Measurements from ENCODE around the gene SDF4. TPM values are rescaled to one million over a fixed set of nuclear protein-coding genes. Genes with fewer than 3 reads are reported as not detected.

Gene SDF4
- total and polyA plus RNA-seq, 2 donors (not counting 1 experiment from before 2014, with no cell fraction given): 127 to 133 TPM

DNA sequence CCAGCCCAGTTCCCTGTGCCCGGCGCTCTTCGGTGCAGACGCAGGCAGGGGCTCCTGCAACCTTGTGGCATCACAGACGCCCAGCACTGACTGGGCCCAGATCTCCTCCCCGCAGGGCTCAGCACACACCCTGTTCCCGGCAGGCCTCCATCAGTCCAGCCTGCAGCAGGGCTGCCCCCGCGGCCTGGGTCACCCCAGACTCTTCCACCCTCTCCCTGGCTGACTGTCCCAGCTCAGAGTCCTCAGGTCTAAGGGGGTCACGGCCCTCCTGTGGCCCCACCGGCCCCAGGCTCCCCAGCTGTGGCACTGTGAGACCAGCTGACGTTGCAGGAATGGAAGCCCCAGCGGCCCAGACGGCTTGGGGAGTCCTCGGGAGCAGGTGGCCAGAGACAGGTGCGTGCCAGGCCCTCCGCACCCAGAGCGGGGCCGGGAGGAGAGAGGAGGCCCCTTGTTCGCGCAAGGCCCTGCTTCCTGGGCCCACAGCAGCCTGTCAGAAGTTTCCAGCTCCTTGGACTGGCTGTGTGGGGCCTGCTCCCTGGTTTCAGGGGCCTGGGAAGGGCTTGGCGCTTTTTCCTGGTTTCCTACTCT, 4.5 kb upstream of the SDF4 start:
- Histone ChIP-seq H2AFZ (ENCODE audit: low read length) (no peak overlapping the region), H3K9ac (ENCODE audit: insufficient read depth, low read length) (no peak overlapping the region), H3K79me2 (ENCODE audit: control insufficient read depth, insufficient read depth, low read length) (peaks cover 17% of the 10 kb centered on the region), H3K4me1 (ENCODE audit: control insufficient read depth, extremely low read depth, insufficient read depth, low read length) (peaks cover 6% of the 10 kb centered on the region), H3K4me3 (replicated peaks in 1 of 4; ENCODE audit: control extremely low read depth in 1 of 4, insufficient read depth in 1 of 4, low read depth in 3 of 4, low read length in 4 of 4) (no peak overlapping the region), H4K20me1 (ENCODE audit: control insufficient read depth, extremely low read depth, insufficient read depth, low read length) (no peaks in the 10 kb centered on the region), H3K27me3 (ENCODE audit: control insufficient read depth, insufficient read depth, low read length) (no peaks in the 10 kb centered on the region), H3K27ac (ENCODE audit: insufficient read depth, low read length) (no peak overlapping the region), H3K36me3 (ENCODE audit: control insufficient read depth, insufficient read depth, low read length) (peaks cover 7% of the 10 kb centered on the region), H3K4me2 (ENCODE audit: extremely low read depth, insufficient read depth, low read length) (no peak overlapping the region), H3K9me3 (ENCODE audit: control insufficient read depth, insufficient read depth, low read depth, low read length) (no peaks in the 10 kb centered on the region)
- TF ChIP-seq, protein P1, sequence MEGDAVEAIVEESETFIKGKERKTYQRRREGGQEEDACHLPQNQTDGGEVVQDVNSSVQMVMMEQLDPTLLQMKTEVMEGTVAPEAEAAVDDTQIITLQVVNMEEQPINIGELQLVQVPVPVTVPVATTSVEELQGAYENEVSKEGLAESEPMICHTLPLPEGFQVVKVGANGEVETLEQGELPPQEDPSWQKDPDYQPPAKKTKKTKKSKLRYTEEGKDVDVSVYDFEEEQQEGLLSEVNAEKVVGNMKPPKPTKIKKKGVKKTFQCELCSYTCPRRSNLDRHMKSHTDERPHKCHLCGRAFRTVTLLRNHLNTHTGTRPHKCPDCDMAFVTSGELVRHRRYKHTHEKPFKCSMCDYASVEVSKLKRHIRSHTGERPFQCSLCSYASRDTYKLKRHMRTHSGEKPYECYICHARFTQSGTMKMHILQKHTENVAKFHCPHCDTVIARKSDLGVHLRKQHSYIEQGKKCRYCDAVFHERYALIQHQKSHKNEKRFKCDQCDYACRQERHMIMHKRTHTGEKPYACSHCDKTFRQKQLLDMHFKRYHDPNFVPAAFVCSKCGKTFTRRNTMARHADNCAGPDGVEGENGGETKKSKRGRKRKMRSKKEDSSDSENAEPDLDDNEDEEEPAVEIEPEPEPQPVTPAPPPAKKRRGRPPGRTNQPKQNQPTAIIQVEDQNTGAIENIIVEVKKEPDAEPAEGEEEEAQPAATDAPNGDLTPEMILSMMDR (conservative IDR thresholded peaks at IDR 0.05 in 1 of 2, IDR thresholded peaks at IDR 0.05 in 1 of 2; ENCODE audit: low read depth in 1 of 2, low read length in 2 of 2): no peak
- TF ChIP-seq EZH2 (IDR thresholded peaks at IDR 0.05; ENCODE audit: low read length, missing control alignments): no peak
- no peak for DNase-seq (ENCODE audit: low read depth in 2 of 2)

DNA sequence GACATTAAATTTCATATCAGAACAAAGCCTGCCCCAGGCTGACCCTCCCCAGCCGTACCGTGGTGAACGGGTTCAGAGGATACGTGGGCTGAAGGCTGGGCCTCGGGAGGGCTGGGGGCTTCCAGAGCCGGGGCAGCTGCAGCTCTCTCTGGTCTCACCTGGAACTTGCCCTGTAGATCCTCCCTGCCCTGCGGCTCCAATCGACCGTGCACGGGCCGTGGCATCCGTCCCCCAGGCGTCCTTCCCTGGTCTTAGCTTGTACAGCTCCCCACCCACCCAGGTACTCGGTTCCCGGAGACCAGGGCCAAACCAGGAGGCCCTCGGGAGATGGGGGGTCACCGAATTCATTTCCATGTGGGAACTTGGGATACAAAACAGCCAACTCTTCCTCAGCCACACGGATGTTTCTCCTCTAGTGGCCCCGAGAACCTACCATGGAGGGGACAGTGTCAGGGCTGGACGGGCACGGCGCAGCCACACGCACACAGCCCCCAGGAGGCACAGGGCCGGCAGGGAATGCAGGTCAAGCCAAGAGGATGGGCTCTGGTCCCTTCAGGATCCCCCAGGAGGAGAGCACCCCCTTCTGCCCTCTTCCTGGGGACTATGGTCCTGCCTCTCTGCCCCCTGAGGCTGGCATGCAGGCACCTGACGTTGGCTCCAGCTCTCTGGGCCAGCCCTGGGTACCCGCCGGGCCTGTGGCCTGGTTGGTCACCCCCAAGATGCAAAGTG, 3.4 kb upstream of the SDF4 start:
- Histone ChIP-seq H3K36me3 (ENCODE audit: control insufficient read depth, insufficient read depth, low read length) (peaks cover 7% of the 10 kb centered on the region), H3K9ac (ENCODE audit: insufficient read depth, low read length) (no peak overlapping the region), H3K9me3 (ENCODE audit: control insufficient read depth, insufficient read depth, low read depth, low read length) (no peaks in the 10 kb centered on the region), H3K4me3 (replicated peaks in 1 of 4; ENCODE audit: control extremely low read depth in 1 of 4, insufficient read depth in 1 of 4, low read depth in 3 of 4, low read length in 4 of 4) (no peak overlapping the region), H3K4me1 (ENCODE audit: control insufficient read depth, extremely low read depth, insufficient read depth, low read length) (peaks cover 7% of the 10 kb centered on the region), H3K4me2 (ENCODE audit: extremely low read depth, insufficient read depth, low read length) (no peak overlapping the region), H3K27me3 (ENCODE audit: control insufficient read depth, insufficient read depth, low read length) (no peaks in the 10 kb centered on the region), H3K79me2 (ENCODE audit: control insufficient read depth, insufficient read depth, low read length) (peaks cover 28% of the 10 kb centered on the region), H3K27ac (ENCODE audit: insufficient read depth, low read length) (no peak overlapping the region), H4K20me1 (ENCODE audit: control insufficient read depth, extremely low read depth, insufficient read depth, low read length) (no peaks in the 10 kb centered on the region), H2AFZ (ENCODE audit: low read length) (no peak overlapping the region)
- TF ChIP-seq EZH2 (IDR thresholded peaks at IDR 0.05; ENCODE audit: low read length, missing control alignments): no peak
- TF ChIP-seq, protein P1 (conservative IDR thresholded peaks at IDR 0.05 in 1 of 2, IDR thresholded peaks at IDR 0.05 in 1 of 2; ENCODE audit: low read depth in 1 of 2, low read length in 2 of 2): no peak
- DNase-seq (ENCODE audit: low read depth in 2 of 2): no peak

DNA sequence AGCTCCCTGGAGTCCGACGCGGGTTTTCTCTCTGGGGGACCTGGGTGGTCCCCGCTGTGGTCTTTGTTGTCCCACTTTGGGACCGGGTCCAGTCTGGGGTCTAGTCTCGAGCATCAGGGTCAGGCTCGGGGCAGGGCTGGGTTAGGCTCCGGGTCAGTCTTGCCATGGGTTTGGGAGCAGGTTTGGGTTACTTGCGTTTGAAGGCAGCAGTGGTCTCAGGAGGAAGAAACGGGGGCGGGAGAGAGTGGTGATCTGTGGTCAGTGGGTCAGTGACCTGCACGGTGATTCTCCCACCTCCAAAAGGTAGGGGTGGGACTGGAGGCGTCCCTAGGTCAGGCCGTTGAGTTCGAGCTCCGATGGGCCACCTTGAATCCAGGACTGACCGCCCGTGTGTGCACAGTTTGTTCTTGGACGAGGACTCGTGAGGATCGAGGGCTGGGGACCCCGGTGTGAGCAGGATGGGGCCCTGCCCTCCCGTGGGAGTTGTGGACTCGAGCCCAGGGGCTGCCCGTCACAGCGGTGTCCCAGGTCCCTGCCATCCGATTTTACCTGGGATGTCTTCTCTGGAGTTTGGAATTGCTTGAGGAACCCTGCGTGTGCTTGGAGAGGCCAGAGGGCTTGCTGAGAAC, 2.5 kb upstream of the SDF4 start:
- Histone ChIP-seq H4K20me1 (ENCODE audit: control insufficient read depth, extremely low read depth, insufficient read depth, low read length) (no peaks in the 10 kb centered on the region), H3K79me2 (ENCODE audit: control insufficient read depth, insufficient read depth, low read length) (peaks cover 36% of the 10 kb centered on the region)

More for the DNA sequence above, 2.5 kb upstream of the SDF4 start:
- Histone ChIP-seq H3K4me1 (ENCODE audit: control insufficient read depth, extremely low read depth, insufficient read depth, low read length) (peaks cover 13% of the 10 kb centered on the region), H3K9ac (ENCODE audit: insufficient read depth, low read length) (no peak overlapping the region), H3K4me2 (ENCODE audit: extremely low read depth, insufficient read depth, low read length) (no peak overlapping the region), H3K4me3 (replicated peaks in 1 of 4; ENCODE audit: control extremely low read depth in 1 of 4, insufficient read depth in 1 of 4, low read depth in 3 of 4, low read length in 4 of 4) (no peak overlapping the region), H3K9me3 (ENCODE audit: control insufficient read depth, insufficient read depth, low read depth, low read length) (no peaks in the 10 kb centered on the region), H3K27ac (ENCODE audit: insufficient read depth, low read length) (no peak overlapping the region), H3K36me3 (ENCODE audit: control insufficient read depth, insufficient read depth, low read length) (peaks cover 9% of the 10 kb centered on the region), H3K27me3 (ENCODE audit: control insufficient read depth, insufficient read depth, low read length) (no peaks in the 10 kb centered on the region), H2AFZ (ENCODE audit: low read length) (no peak overlapping the region)
- no peak for DNase-seq (ENCODE audit: low read depth in 2 of 2)
- TF ChIP-seq EZH2 (IDR thresholded peaks at IDR 0.05; ENCODE audit: low read length, missing control alignments): no peak

Data from fibroblast of lung (primary cell).